Endodermal cell (in vitro differentiated cells): Measurements from ENCODE around the gene KCNMA1. TPM values are rescaled to one million over a fixed set of nuclear protein-coding genes. Genes with fewer than 3 reads are reported as not detected.

Source experiments
- DNase-seq: peaks from one replicate; pipeline ENCODE4 v3.0.0-alpha.2; 2017
- H3K27ac ChIP-seq: 2 replicates; pipeline ENCODE4 v1.5.1; 2013; ENCODE audit warnings: mild to moderate bottlenecking, low read depth, low read length, moderate library complexity
- H3K27me3 ChIP-seq: 2 replicates; pipeline ENCODE4 v1.6.1; 2013; ENCODE audit warnings: mild to moderate bottlenecking, low read length, moderate library complexity; ENCODE audit not compliant: insufficient read depth, control insufficient read depth, poor library complexity, severe bottlenecking
- H3K36me3 ChIP-seq: 2 replicates; pipeline ENCODE4 v1.7.0; 2013; ENCODE audit warnings: mild to moderate bottlenecking, low read length, moderate library complexity; ENCODE audit not compliant: control insufficient read depth, insufficient read depth
- H3K4me1 ChIP-seq: one replicate; pipeline ENCODE4 v1.7.0; 2013; ENCODE audit warnings: low read length; ENCODE audit not compliant: control insufficient read depth, insufficient read depth
- H3K4me3 ChIP-seq: 2 replicates; pipeline ENCODE4 v1.5.1; 2013; ENCODE audit warnings: mild to moderate bottlenecking, low read length, moderate library complexity
- H3K9ac ChIP-seq: 2 replicates; pipeline ENCODE4 v1.6.1; 2013; ENCODE audit warnings: mild to moderate bottlenecking, low read length, moderate library complexity; ENCODE audit not compliant: poor library complexity, severe bottlenecking; ENCODE audit errors: extremely low read depth
- H3K9me3 ChIP-seq: 2 replicates; pipeline ENCODE4 v1.6.1; 2013; ENCODE audit warnings: mild to moderate bottlenecking, low read length, moderate library complexity; ENCODE audit not compliant: control insufficient read depth
- H3K27ac Mint-ChIP-seq: 2 replicates; pipeline ENCODE4 v1.8.0; 2020; ENCODE audit warnings: mixed read lengths
- H3K27me3 Mint-ChIP-seq: 2 replicates; pipeline ENCODE4 v1.8.0; 2021; ENCODE audit warnings: mild to moderate bottlenecking, mixed read lengths; ENCODE audit not compliant: insufficient read depth
- H3K36me3 Mint-ChIP-seq: 2 replicates; pipeline ENCODE4 v1.8.0; 2020; ENCODE audit warnings: low read depth, mixed read lengths
- H3K4me1 Mint-ChIP-seq: 2 replicates; pipeline ENCODE4 v1.8.0; 2020; ENCODE audit warnings: mixed read lengths
- H3K4me3 Mint-ChIP-seq: 2 replicates; pipeline ENCODE4 v1.8.0; 2020; ENCODE audit warnings: mild to moderate bottlenecking, moderate library complexity, mixed read lengths
- H3K9me3 Mint-ChIP-seq: 2 replicates; pipeline ENCODE4 v1.8.0; 2020; ENCODE audit warnings: mild to moderate bottlenecking, mixed read lengths
- CTCF ChIP-seq: fragments of 200-600 bp; sonication (generic); conservative IDR thresholded peaks from 2 replicates; pipeline ENCODE4 v1.5.0; 2021; ENCODE audit warnings: antibody characterized with exemption, mild to moderate bottlenecking
- WGBS, 2 experiments: methylation state at CpG; one replicate each; pipeline versions ENCODE4 v1.1.5 to v1.1.7; 2013; ENCODE audit warnings: missing lambda C conversion rate in 2 of 2, mixed read lengths in 1 of 2; ENCODE audit not compliant: insufficient coverage in 1 of 2, insufficient read length in 1 of 2; 5-methylcytosine and 5-hydroxymethylcytosine counted together
- total RNA-seq, 2 donors: library from RNA; stranded (reverse); fragmentation: NEBNext Ultra II Directional in 1 of 2; extraction: Animal tissue kit (Norgen Biotek cat#: 25700) in 1 of 2; gene quantifications; 2 replicates in 1 of 2; 3 replicates in 1 of 2; pipeline ENCODE4 v1.2.1, GENCODE V29; 2021

Gene KCNMA1
- total RNA-seq, 2 donors from 2014 or later = 0.55 to 1.3 TPM

- Mint-ChIP-seq H3K4me1 (peaks cover 4% of the 10 kb centered on the region), H3K27ac (no peak overlapping the region), H3K36me3 (no peaks in the 10 kb centered on the region), H3K9me3 (no peaks in the 10 kb centered on the region), H3K27me3 (peaks cover 1% of the 10 kb centered on the region), H3K4me3 (no peak overlapping the region)
- Histone ChIP-seq H3K9me3 (no peaks in the 10 kb centered on the region), H3K27me3 (no peaks in the 10 kb centered on the region), H3K27ac (no peak overlapping the region), H3K9ac (no peak overlapping the region), H3K4me3 (no peak overlapping the region), H3K36me3 (no peaks in the 10 kb centered on the region), H3K4me1 (no peaks in the 10 kb centered on the region)
- DNase-seq = no peak
- TF ChIP-seq CTCF = no peak
- 89 to 94% methylated on average over 3 to 6 of the region's 6 CpGs for WGBS, 2 experiments
Measured at GRCh38 chr10:77361831-77362230, 275.8 kb downstream of the KCNMA1 start.

GRCh38 chr10:77361426-77361825 is 276.2 kb downstream of the KCNMA1 start:
- H3K27me3 Mint-ChIP-seq = peaks cover 1% of the 10 kb centered on the region

GRCh38 chr10:77360835-77361234 is 276.8 kb downstream of the KCNMA1 start:
- no peak for DNase-seq
- no peak overlapping the region for H3K27ac Mint-ChIP-seq
- no peak overlapping the region for H3K4me3 ChIP-seq
- H3K4me1 Mint-ChIP-seq = peaks cover 4% of the 10 kb centered on the region
- no peak overlapping the region for H3K27ac ChIP-seq
- no peaks in the 10 kb centered on the region for H3K9me3 ChIP-seq
- no peak overlapping the region for H3K9ac ChIP-seq
- WGBS, 2 experiments = 93 to 100% methylated on average over 2 to 5 of the region's 5 CpGs
- no peaks in the 10 kb centered on the region for H3K36me3 Mint-ChIP-seq
- TF ChIP-seq CTCF = no peak
- no peaks in the 10 kb centered on the region for H3K9me3 Mint-ChIP-seq
- no peaks in the 10 kb centered on the region for H3K27me3 ChIP-seq
- H3K36me3 ChIP-seq = no peaks in the 10 kb centered on the region
- H3K4me3 Mint-ChIP-seq = no peak overlapping the region
- H3K4me1 ChIP-seq = no peaks in the 10 kb centered on the region
- H3K27me3 Mint-ChIP-seq = peaks cover 1% of the 10 kb centered on the region

More at GRCh38 chr10:77361426-77361825, 276.2 kb downstream of the KCNMA1 start:
- Histone ChIP-seq H3K9ac (no peak overlapping the region), H3K36me3 (no peaks in the 10 kb centered on the region), H3K4me3 (no peak overlapping the region), H3K27me3 (no peaks in the 10 kb centered on the region), H3K27ac (no peak overlapping the region), H3K9me3 (no peaks in the 10 kb centered on the region), H3K4me1 (no peaks in the 10 kb centered on the region)
- Mint-ChIP-seq H3K4me1 (peaks cover 4% of the 10 kb centered on the region), H3K27ac (no peak overlapping the region), H3K36me3 (no peaks in the 10 kb centered on the region), H3K9me3 (no peaks in the 10 kb centered on the region), H3K4me3 (no peak overlapping the region)
- DNase-seq = no peak
- no peak for TF ChIP-seq CTCF
- 93 to 94% methylated on average over 6 to 9 of the region's 9 CpGs for WGBS, 2 experiments
